DOHH2 (cell line): Measurements from ENCODE around the gene MIPOL1.

Experiments used
- EZH2phosphoT487 ChIP-seq: fragments of 200-600 bp; sonication (generic); IDR thresholded peaks from 2 replicates; pipeline ENCODE4 v1.6.1; 2017; ENCODE audit warnings: borderline replicate concordance, mild to moderate bottlenecking, antibody characterized with exemption, low read length, moderate library complexity, mixed read lengths
- TF ChIP-seq, protein P1 (sequence below): fragments of 200-600 bp; sonication (generic); IDR thresholded peaks from one replicate; pipeline ENCODE4 v1.5.1; 2014; ENCODE audit warnings: antibody characterized with exemption, mild to moderate bottlenecking, low read depth, low read length; ENCODE audit not compliant: poor library complexity, severe bottlenecking

DNA sequence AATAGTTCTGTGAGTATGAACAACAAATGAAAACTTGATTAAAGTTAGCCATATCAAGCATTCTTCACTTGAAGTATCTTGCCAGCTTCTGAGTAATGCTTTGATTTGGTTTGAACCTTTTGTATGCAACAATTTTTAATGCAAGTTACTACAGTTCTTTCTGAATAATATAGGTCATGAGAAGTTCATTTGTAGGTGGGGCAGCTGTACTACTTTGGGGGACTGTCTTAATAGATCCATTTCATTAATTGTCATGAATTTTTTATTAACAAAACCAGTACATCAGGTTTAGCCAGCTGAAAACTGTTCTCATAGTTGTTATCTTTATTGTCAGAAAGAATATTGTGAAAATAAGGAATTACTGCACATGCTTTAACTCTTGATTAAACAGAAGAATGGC, 254.6 kb downstream of the MIPOL1 start:
- TF ChIP-seq, protein P1, sequence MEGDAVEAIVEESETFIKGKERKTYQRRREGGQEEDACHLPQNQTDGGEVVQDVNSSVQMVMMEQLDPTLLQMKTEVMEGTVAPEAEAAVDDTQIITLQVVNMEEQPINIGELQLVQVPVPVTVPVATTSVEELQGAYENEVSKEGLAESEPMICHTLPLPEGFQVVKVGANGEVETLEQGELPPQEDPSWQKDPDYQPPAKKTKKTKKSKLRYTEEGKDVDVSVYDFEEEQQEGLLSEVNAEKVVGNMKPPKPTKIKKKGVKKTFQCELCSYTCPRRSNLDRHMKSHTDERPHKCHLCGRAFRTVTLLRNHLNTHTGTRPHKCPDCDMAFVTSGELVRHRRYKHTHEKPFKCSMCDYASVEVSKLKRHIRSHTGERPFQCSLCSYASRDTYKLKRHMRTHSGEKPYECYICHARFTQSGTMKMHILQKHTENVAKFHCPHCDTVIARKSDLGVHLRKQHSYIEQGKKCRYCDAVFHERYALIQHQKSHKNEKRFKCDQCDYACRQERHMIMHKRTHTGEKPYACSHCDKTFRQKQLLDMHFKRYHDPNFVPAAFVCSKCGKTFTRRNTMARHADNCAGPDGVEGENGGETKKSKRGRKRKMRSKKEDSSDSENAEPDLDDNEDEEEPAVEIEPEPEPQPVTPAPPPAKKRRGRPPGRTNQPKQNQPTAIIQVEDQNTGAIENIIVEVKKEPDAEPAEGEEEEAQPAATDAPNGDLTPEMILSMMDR: no peak
- TF ChIP-seq EZH2phosphoT487: no peak
